Fibroblast of villous mesenchyme (primary cell): ENCODE measurements around the gene CAPN1. TPM values are rescaled to one million over a fixed set of nuclear protein-coding genes. Genes with fewer than 3 reads are reported as not detected.
"Not testable (repeated sequence)": the region's sequence is repeated elsewhere in the genome, so short reads cannot be mapped to it uniquely, and the experiment has no call there.

Source experiments
- DNase-seq: peaks from one replicate; pipeline ENCODE4 v3.0.0-alpha.2; 2010; ENCODE audit warnings: low read depth
- H3K4me3 ChIP-seq: 2 replicates; pipeline ENCODE4 v1.5.1; 2011; ENCODE audit warnings: low read depth, mild to moderate bottlenecking, low read length
- CTCF ChIP-seq: IDR thresholded peaks from 2 replicates; pipeline ENCODE4 v1.5.1; 2012; ENCODE audit warnings: low read depth, mild to moderate bottlenecking, low read length; ENCODE audit not compliant: insufficient read depth
- total RNA-seq: library from RNA; depleted of rRNA; stranded (reverse); fragments of >200 nt; gene quantifications from 2 replicates; pipeline ENCODE4 v1.2.3, GENCODE V29; 2012

The CAPN1 gene
- total RNA-seq, 1 donor: 123 TPM

GRCh38 chr11:65135633-65136145 is 46.0 kb upstream of the CAPN1 start:
- TF ChIP-seq CTCF: no peak
- peak overlapping the region; percentile 90 for H3K4me3 ChIP-seq
- no peak for DNase-seq

GRCh38 chr11:65136515-65137096 is 45.1 kb upstream of the CAPN1 start:
- no peak for TF ChIP-seq CTCF
- DNase-seq: no peak
- no peak overlapping the region for H3K4me3 ChIP-seq

- TF ChIP-seq CTCF: no peak
- DNase-seq: no peak
- H3K4me3 ChIP-seq: no peak overlapping the region
Observed at GRCh38 chr11:65141896-65142494, 39.7 kb upstream of the CAPN1 start.

GRCh38 chr11:65147352-65148075 is 34.2 kb upstream of the CAPN1 start:
- no peak for DNase-seq
- TF ChIP-seq CTCF: no peak
- H3K4me3 ChIP-seq: no peak overlapping the region

GRCh38 chr11:65148657-65149056 is 33.1 kb upstream of the CAPN1 start:
- TF ChIP-seq CTCF: no peak
- no peak for DNase-seq
- H3K4me3 ChIP-seq: no peak overlapping the region

GRCh38 chr11:65150131-65150508 is 31.6 kb upstream of the CAPN1 start:
- DNase-seq, H3K4me3 ChIP-seq: not testable (repeated sequence)

- TF ChIP-seq CTCF: no peak
- H3K4me3 ChIP-seq: no peak overlapping the region
- peak; percentile 76 for DNase-seq
Observed at GRCh38 chr11:65150509-65151299, 31.0 kb upstream of the CAPN1 start.
